Adrenal gland (tissue), 5 donors: Measurements from ENCODE around the gene UPK3BL1.
"Not testable (repeated sequence)": the region's sequence is repeated elsewhere in the genome, so short reads cannot be mapped to it uniquely, and the experiment has no call there.

ENCODE experiments used
- POLR2A ChIP-seq, 2 donors: fragments of 450-650 bp; IDR thresholded peaks; one replicate each; pipeline ENCODE4 v1.6.1; 2017; ENCODE audit warnings: antibody characterized with exemption in 2 of 2, mild to moderate bottlenecking in 2 of 2, moderate library complexity in 1 of 2
- TF ChIP-seq, protein P1 (sequence below), 6 experiments: fragments of 450-650 bp in 4 of 6; fragments of 200-600 bp in 2 of 6; sonication (generic) in 1 of 6; IDR thresholded peaks; 1 replicate in 5 of 6; 2 replicates in 1 of 6; pipeline versions ENCODE4 v1.5.1 to v1.8.0; 2016 to 2021; ENCODE audit warnings: antibody characterized with exemption in 6 of 6, mild to moderate bottlenecking in 2 of 6, moderate library complexity in 1 of 6
- donor health status: DM: no; HTN: no; CAD: no.

DNA sequence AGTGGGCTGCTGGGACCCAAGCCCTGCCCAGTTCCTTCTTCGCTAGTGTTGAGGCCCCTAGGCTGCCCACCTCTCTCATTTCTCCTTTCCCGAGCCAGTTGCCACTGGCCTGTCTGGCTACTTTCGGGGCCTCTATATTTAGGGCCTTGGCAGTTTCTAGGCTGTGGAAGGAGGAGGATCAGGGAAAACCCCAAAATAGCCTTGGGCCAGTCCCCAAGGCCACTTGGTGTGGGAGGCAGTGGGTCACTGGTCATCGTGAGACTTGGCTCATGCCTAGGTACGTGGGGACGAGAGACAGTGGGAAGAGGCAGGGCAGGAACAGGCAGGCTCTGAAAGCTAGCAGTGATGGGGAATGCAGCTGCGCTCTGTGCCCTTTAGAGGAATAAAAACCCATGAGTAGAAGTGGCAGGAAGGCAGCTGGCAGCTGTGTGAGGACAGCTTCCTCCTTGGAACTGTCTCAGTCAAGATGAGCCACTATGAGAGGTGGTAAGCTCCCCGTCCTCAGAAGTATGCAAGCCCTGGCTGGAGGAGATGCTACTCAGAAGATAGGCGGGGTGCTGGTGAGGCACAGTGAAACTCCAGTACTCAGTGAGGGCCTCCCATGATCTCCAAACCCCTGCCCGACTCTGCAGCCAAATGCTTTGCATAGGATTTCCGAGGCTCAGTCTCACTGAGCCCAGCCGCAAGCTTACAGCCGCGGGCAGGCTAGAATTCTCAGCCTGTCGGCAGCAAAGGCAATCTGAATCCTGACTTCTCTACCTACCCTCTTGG is 28.8 kb downstream of the UPK3BL1 start:
- TF ChIP-seq, protein P1, sequence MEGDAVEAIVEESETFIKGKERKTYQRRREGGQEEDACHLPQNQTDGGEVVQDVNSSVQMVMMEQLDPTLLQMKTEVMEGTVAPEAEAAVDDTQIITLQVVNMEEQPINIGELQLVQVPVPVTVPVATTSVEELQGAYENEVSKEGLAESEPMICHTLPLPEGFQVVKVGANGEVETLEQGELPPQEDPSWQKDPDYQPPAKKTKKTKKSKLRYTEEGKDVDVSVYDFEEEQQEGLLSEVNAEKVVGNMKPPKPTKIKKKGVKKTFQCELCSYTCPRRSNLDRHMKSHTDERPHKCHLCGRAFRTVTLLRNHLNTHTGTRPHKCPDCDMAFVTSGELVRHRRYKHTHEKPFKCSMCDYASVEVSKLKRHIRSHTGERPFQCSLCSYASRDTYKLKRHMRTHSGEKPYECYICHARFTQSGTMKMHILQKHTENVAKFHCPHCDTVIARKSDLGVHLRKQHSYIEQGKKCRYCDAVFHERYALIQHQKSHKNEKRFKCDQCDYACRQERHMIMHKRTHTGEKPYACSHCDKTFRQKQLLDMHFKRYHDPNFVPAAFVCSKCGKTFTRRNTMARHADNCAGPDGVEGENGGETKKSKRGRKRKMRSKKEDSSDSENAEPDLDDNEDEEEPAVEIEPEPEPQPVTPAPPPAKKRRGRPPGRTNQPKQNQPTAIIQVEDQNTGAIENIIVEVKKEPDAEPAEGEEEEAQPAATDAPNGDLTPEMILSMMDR (IDR thresholded peaks at IDR 0.05) = not testable (repeated sequence)
- not testable (repeated sequence) for TF ChIP-seq POLR2A (IDR thresholded peaks at IDR 0.05)
